Lower leg skin (tissue), 4 donors: ENCODE data around the gene GPR84. TPM values are rescaled to one million over a fixed set of nuclear protein-coding genes. Genes with fewer than 3 reads are reported as not detected.

Experiments
- DNase-seq, 2 donors: peaks; one replicate each; pipeline ENCODE4 v3.0.0-alpha.2; 2019; ENCODE audit warnings: low spot score in 2 of 2
- H3K4me3 ChIP-seq: fragments of 200-600 bp; sonication (generic); 2 replicates; pipeline ENCODE4 v1.5.1; 2017; ENCODE audit warnings: mild to moderate bottlenecking, low read depth; ENCODE audit not compliant: poor library complexity, severe bottlenecking
- POLR2A ChIP-seq, 2 donors: fragments of 450-650 bp; IDR thresholded peaks; one replicate each; pipeline ENCODE4 v1.6.1; 2016 to 2017; ENCODE audit warnings: antibody characterized with exemption in 2 of 2, mild to moderate bottlenecking in 1 of 2, moderate library complexity in 1 of 2
- WGBS, 2 donors: methylation state at CpG; one replicate each; pipeline ENCODE4 v1.1.5; 2018; 5-methylcytosine and 5-hydroxymethylcytosine counted together
- intact Hi-C: fragments of 100-400 bp; cut with DNase I; formaldehyde crosslinking; loops from one replicate; pipeline ENCODE4 v1.15.0; 2023; ENCODE audit warnings: low total_unique reads
- total RNA-seq, 4 donors: library from RNA; depleted of rRNA; stranded (reverse); fragments of >200 nt; gene quantifications; one replicate each; pipeline ENCODE4 v1.1.0, GENCODE V29; 2016
- TF ChIP-seq, protein P1 (sequence below), 3 donors: fragments of 450-650 bp; IDR thresholded peaks; one replicate each; pipeline ENCODE4 v1.5.1; 2016; ENCODE audit warnings: antibody characterized with exemption in 3 of 3, mild to moderate bottlenecking in 3 of 3, moderate library complexity in 2 of 3

GPR84 gene
- total RNA-seq, 4 donors from 2014 or later = 0.42 TPM; not detected in 3

DNA sequence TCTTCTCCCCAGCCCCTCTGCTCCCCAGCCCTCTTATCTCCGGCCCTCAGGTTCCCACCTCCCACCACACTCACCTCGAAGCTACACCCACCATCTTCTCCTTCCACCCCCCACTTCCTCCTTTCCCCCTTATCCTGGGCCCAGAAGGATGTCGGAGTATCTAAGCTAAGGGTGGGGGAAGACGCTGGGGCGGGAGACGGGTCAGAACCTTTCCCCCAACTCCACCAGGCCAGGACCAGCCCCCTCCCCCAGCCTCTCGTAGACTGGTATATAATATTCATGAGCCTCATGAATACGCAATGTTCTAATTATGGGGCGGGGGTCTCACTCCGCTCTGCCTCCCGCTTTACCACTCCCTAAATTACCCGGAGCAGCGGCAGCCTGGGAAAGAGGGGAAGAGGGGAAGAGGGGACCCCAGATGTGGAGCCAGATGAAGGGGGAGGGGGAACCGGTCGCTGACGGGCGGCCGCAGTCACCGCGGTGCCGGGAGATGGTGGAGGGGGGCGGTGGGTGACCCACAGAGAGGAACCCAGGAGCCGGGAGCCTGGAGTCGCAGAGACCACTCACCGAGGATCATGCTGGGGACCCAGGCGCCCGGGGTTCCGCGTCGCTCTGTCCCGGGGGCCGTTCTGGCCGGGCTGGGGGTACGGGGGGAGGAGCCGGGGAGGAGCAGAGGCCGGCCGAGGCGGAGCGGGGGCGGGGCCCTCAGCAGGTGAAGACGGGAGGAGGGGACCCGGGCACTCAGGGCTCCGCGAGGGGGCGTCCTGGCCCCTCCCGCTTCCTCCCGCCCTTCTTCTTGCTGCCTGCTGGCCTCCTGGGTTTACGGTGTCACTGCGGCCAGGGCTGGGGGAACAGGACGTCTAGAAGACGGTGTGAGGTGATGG, 26.6 kb upstream of the GPR84 start:
- DNase-seq = peak in 1 of 2 donors; percentile 91
- 23 to 32% methylated on average over 38 to 50 of the region's 51 CpGs for WGBS, 2 donors
- TF ChIP-seq POLR2A (IDR thresholded peaks at IDR 0.05) = no peak
- TF ChIP-seq, protein P1, sequence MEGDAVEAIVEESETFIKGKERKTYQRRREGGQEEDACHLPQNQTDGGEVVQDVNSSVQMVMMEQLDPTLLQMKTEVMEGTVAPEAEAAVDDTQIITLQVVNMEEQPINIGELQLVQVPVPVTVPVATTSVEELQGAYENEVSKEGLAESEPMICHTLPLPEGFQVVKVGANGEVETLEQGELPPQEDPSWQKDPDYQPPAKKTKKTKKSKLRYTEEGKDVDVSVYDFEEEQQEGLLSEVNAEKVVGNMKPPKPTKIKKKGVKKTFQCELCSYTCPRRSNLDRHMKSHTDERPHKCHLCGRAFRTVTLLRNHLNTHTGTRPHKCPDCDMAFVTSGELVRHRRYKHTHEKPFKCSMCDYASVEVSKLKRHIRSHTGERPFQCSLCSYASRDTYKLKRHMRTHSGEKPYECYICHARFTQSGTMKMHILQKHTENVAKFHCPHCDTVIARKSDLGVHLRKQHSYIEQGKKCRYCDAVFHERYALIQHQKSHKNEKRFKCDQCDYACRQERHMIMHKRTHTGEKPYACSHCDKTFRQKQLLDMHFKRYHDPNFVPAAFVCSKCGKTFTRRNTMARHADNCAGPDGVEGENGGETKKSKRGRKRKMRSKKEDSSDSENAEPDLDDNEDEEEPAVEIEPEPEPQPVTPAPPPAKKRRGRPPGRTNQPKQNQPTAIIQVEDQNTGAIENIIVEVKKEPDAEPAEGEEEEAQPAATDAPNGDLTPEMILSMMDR (IDR thresholded peaks at IDR 0.05) = no peak
- intact Hi-C loops = no loop called here
- peak overlapping the region; percentile 46 for H3K4me3 ChIP-seq

DNA sequence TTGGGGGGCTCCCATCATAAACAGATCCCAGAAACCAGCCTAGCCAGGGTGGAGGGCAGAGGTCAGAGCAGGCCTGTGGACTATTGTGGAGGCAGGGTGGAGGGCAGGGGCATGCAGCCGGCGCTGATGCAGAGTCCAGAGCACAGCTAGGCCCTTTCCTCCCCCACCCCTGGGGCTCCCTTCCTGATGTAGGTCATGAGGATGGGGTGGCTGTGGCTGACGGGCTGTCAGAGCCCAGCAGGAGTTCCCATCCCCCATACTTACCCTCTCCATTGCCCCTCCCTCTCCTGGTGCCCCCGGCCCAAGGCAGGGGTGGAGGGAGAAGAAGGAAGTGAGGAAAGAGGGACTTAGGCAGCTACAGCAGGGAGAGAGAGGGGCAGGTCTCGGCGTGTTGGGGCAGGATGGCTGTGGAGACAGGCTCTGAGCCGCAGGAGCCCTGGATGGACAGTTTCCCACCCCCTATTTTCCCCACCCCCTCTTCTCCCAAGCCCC, 25.9 kb upstream of the GPR84 start:
- 34 to 43% methylated on average over 7 of the region's 7 CpGs for WGBS, 2 donors
- H3K4me3 ChIP-seq = no peak overlapping the region
- peak in 1 of 2 donors; percentile 89 for DNase-seq
- TF ChIP-seq, protein P1 (IDR thresholded peaks at IDR 0.05) = no peak
- no peak for TF ChIP-seq POLR2A (IDR thresholded peaks at IDR 0.05)
- intact Hi-C loops = no loop called here

DNA sequence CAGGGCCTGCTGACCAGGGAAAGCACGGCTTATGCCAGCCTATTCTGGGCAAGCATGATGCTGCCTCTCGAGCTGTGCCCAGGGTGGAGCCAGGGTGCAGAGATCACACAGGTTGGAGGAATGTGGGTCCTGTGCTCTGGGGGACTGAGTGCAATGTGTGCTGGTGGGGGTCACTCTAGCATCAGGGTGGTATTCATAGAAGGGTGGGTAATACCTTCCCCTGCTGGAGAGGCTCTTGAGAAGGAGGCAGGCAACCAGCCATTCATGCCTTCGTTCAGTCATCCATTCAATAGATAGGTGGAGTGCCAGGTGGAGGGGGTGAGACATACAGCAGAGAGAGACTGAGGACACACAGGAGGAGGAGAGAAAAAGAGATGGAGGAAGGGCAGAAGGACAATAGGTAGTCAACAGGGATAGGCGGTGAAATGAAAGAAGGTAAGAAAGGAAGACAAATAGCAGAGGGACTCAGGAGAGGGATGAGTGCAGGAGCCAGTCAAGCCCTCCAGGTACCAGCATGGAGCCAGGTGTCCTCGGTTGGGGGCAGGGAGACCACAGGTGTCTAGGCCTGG, 25.4 kb upstream of the GPR84 start:
- H3K4me3 ChIP-seq = no peak overlapping the region
- DNase-seq = no peak
- TF ChIP-seq POLR2A (IDR thresholded peaks at IDR 0.05) = no peak
- TF ChIP-seq, protein P1 (IDR thresholded peaks at IDR 0.05) = no peak
- 48 to 62% methylated on average over 5 of the region's 5 CpGs for WGBS, 2 donors
- intact Hi-C loops = no loop called here

DNA sequence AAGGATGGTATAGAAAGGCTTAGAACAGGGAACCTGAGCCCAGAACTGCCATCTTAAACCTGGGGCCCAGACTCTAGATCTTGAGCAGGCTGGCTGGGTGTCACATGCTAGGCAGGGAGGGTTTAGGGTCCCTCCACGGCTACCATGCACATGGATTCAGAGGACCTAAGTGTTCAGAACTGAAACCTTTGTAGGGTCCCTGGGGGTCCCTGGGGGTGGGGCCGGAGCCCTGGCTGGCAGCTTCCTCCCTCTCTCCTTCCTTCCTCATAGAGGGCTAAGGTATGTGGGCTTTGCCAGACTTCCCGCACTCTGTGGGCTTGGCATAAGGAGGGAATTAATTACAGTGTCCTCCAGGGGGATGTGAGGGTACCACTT, 24.8 kb upstream of the GPR84 start:
- no peak for TF ChIP-seq POLR2A (IDR thresholded peaks at IDR 0.05)
- TF ChIP-seq, protein P1 (IDR thresholded peaks at IDR 0.05) = no peak
- H3K4me3 ChIP-seq = no peak overlapping the region
- peak in 1 of 2 donors; percentile 86 for DNase-seq
- whole genome bisulfite sequencing, 2 donors = 55 to 67% methylated on average over 3 of the region's 3 CpGs
- intact Hi-C loops = no loop called here

DNA sequence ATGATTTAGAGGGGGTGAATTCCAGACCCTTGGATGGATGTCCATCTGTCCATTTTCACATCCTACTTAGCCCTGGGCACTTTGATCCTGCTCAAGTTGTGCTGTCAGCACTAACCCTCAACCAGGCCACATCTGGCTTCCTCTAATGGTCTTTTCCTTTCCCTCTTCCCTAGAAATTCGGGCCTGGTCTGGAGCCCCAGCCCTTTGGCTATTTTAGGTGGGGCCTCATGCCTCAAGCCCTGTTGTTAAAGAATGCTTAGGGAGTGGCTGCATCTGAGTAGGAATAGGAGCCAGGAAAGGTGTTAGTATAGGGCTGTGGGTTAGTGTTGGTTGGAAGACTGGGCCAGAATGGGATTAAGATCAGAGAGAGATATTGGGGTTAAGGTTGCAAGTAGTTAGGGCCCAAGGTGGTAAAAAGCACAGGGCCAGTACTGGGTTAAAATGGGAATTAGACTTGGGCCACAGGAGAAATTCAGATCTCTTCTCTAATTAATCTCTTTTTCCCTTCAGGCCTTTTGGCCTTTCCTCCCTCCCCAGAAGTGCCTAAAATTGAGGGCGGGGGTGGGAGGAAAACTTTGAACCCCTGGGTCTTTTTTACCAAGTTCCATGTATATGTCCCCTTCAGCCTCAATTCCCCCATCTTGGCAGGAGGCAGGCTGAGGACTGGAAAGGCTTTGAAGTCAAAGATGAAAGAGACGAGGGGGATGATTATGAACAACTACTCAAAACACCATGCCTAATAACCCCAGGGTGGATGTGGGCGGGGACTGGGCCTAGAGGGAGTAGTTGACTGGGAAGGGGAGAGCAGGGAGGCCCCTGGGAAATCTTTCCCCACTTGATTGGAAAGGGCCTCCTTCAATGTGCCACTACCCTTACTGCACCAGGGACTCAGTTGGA, 24.2 kb upstream of the GPR84 start:
- no peak overlapping the region for H3K4me3 ChIP-seq
- intact Hi-C loops = no loop called here
- TF ChIP-seq POLR2A (IDR thresholded peaks at IDR 0.05) = no peak
- TF ChIP-seq, protein P1 (IDR thresholded peaks at IDR 0.05) = no peak
- 42 to 50% methylated on average over 4 of the region's 4 CpGs for WGBS, 2 donors
- no peak for DNase-seq
